Endothelial cell of umbilical vein (primary cell): ENCODE results near the gene OPRD1. TPM values are rescaled to one million over a fixed set of nuclear protein-coding genes. Genes with fewer than 3 reads are reported as not detected.

ENCODE experiments used
- BruUV-seq: library from RNA; stranded (reverse); fragments of 400-500 nt; replicated peaks from 2 replicates; lab custom pipeline; 2021; lab: Mats Ljungman, UMichigan
- CTCF ChIA-PET: fragments of 300-600, 350-600 bp; sonication (Branson Sonifier 250); formaldehyde crosslinking; loops from one replicate; lab custom pipeline; 2021; ENCODE audit warnings: antibody characterized with exemption, inconsistent platforms; lab: Charles Lee
- POLR2A ChIA-PET: fragments of 300-600, 350-600 bp; sonication (Branson Sonifier 250); formaldehyde crosslinking; loops from one replicate; lab custom pipeline; 2021; ENCODE audit warnings: antibody characterized with exemption, inconsistent platforms; lab: Charles Lee
- DNase-seq: peaks from one replicate; pipeline ENCODE4 v3.0.0-alpha.2; 2011; ENCODE audit warnings: low read depth, low spot score
- FAIRE-seq: peaks from 2 replicates; lab custom pipeline; 2011; peaks lifted over from hg19 to GRCh38; lab: Jason Lieb, UNC
- H2AFZ ChIP-seq: 2 replicates; pipeline ENCODE4 v1.6.0; 2012; ENCODE audit warnings: low read depth, low read length, control low read depth, inconsistent platforms
- H3K27ac ChIP-seq: 2 replicates; pipeline ENCODE4 v1.5.1; 2011; ENCODE audit warnings: low read depth, mild to moderate bottlenecking, control low read depth, low read length, moderate library complexity; ENCODE audit not compliant: insufficient read depth
- H3K27me3 ChIP-seq, 2 experiments: 2 replicates each; pipeline versions ENCODE4 v1.6.0 to v1.6.1; 2011; ENCODE audit warnings: low read length in 2 of 2, mixed read lengths in 1 of 2; ENCODE audit not compliant: control insufficient read depth in 2 of 2, insufficient read depth in 2 of 2
- H3K36me3 ChIP-seq, 2 experiments: 2 replicates in 1 of 2; 3 replicates in 1 of 2; pipeline ENCODE4 v1.5.1; 2011; ENCODE audit warnings: low read length in 2 of 2, mild to moderate bottlenecking in 1 of 2, moderate library complexity in 1 of 2; ENCODE audit not compliant: control insufficient read depth in 2 of 2, insufficient read depth in 2 of 2; ENCODE audit errors: extremely low read depth in 1 of 2
- H3K4me1 ChIP-seq: 3 replicates; pipeline ENCODE4 v1.5.1; 2011; ENCODE audit warnings: mild to moderate bottlenecking, low read length; ENCODE audit not compliant: control insufficient read depth, insufficient read depth; ENCODE audit errors: extremely low read depth
- H3K4me2 ChIP-seq: 2 replicates; pipeline ENCODE4 v1.6.1; 2011; ENCODE audit warnings: low read length, control low read depth, mixed read lengths; ENCODE audit not compliant: insufficient read depth
- H3K4me3 ChIP-seq, 3 experiments: fragments of 200-600 bp in 1 of 3; sonication (generic), shearing (Covaris generic) in 1 of 3; replicated peaks in 1 of 3; 2 replicates each; pipeline ENCODE4 v1.5.1; 2011 to 2016; ENCODE audit warnings: control low read depth in 3 of 3, low read length in 3 of 3, mild to moderate bottlenecking in 2 of 3, inconsistent platforms in 1 of 3, low read depth in 1 of 3, moderate library complexity in 1 of 3; ENCODE audit not compliant: insufficient read depth in 1 of 3
- H3K79me2 ChIP-seq: 2 replicates; pipeline ENCODE4 v1.6.0; 2012; ENCODE audit warnings: low read length, inconsistent platforms; ENCODE audit not compliant: control insufficient read depth, insufficient read depth
- H3K9ac ChIP-seq: replicated peaks from 2 replicates; pipeline ENCODE3; 2011; ENCODE audit warnings: low read length, control low read depth; ENCODE audit not compliant: insufficient read depth; ENCODE audit errors: extremely low read depth
- H3K9me1 ChIP-seq: replicated peaks from 3 replicates; pipeline ENCODE4 v1.6.0; 2011; ENCODE audit warnings: mild to moderate bottlenecking, low read length; ENCODE audit not compliant: control insufficient read depth, insufficient read depth; ENCODE audit errors: extremely low read depth
- H3K9me3 ChIP-seq: replicated peaks from 2 replicates; pipeline ENCODE4 v1.5.1; 2012; ENCODE audit warnings: low read length, inconsistent platforms; ENCODE audit not compliant: control insufficient read depth, insufficient read depth
- H4K20me1 ChIP-seq: replicated peaks from 2 replicates; pipeline ENCODE3; 2011; ENCODE audit warnings: mild to moderate bottlenecking, low read length; ENCODE audit not compliant: control insufficient read depth, insufficient read depth; ENCODE audit errors: extremely low read depth
- CTCF ChIP-seq, 2 donors: IDR thresholded peaks; 1 replicate in 1 of 2; 2 replicates in 1 of 2; pipeline ENCODE4 v1.5.1; 2011; ENCODE audit warnings: low read length in 2 of 2, mild to moderate bottlenecking in 2 of 2, moderate library complexity in 2 of 2, control low read depth in 1 of 2, inconsistent platforms in 1 of 2, low read depth in 1 of 2; ENCODE audit not compliant: insufficient read depth in 1 of 2; ENCODE audit errors: extremely low read depth in 1 of 2
- EZH2 ChIP-seq: IDR thresholded peaks from 2 replicates; pipeline ENCODE4 v1.6.1; 2012; ENCODE audit warnings: borderline replicate concordance, low read depth, mild to moderate bottlenecking, moderate library complexity, low read length, inconsistent platforms; ENCODE audit not compliant: severe bottlenecking
- FOS ChIP-seq: IDR thresholded peaks from 2 replicates; pipeline ENCODE4 v1.6.1; 2011; ENCODE audit warnings: mild to moderate bottlenecking, low read length, moderate library complexity, borderline replicate concordance; ENCODE audit not compliant: insufficient read depth
- GATA2 ChIP-seq: IDR thresholded peaks from 2 replicates; pipeline ENCODE4 v1.7.0; 2011; ENCODE audit warnings: low read depth, mild to moderate bottlenecking, moderate library complexity, mixed read lengths, low read length; ENCODE audit not compliant: insufficient read length, insufficient read depth
- JUN ChIP-seq: IDR thresholded peaks from 2 replicates; pipeline ENCODE4 v1.6.1; 2011; ENCODE audit warnings: borderline replicate concordance, low read depth; ENCODE audit not compliant: insufficient read length, insufficient read depth
- MAX ChIP-seq: IDR thresholded peaks from 2 replicates; pipeline ENCODE4 v1.6.1; 2011; ENCODE audit not compliant: insufficient read depth, insufficient read length
- MYC ChIP-seq: IDR thresholded peaks from one replicate; pipeline ENCODE4 v1.6.1; 2011; ENCODE audit warnings: mild to moderate bottlenecking, low read depth, low read length
- POLR2A ChIP-seq: IDR thresholded peaks from 2 replicates; pipeline ENCODE4 v1.6.1; 2012; ENCODE audit warnings: low read depth, mild to moderate bottlenecking, control low read depth, low read length
- POLR2AphosphoS5 ChIP-seq: IDR thresholded peaks from 2 replicates; pipeline ENCODE4 v1.6.1; 2012; ENCODE audit warnings: low read depth, mild to moderate bottlenecking, control low read depth, low read length, moderate library complexity; ENCODE audit not compliant: insufficient read depth
- dilution Hi-C: fragments of 300-500 bp; cut with MboI; formaldehyde crosslinking; loops from one replicate; pipeline ENCODE4 v1.15.0; 2019; ENCODE audit warnings: low sequenced_read_pairs; ENCODE audit not compliant: extremely low pct_ligation_motif_present
- intact Hi-C: fragments of 100-400 bp; cut with micrococcal nuclease; formaldehyde crosslinking; loops from one replicate; pipeline ENCODE4 v1.10.0; 2022
- polyA plus RNA-seq, 4 experiments: library from polyadenylated mRNA; depleted of rRNA in 3 of 4; stranded (reverse) in 3 of 4; unstranded in 1 of 4; fragments of >200 nt; gene quantifications; 2 replicates each; pipeline versions ENCODE4 v1.2.1 to v1.2.3, GENCODE V29; 2011 to 2012; ENCODE audit warnings: missing spikeins in 1 of 4
- total RNA-seq: library from RNA; stranded (reverse); gene quantifications from 2 replicates; pipeline ENCODE4 v1.2.3, GENCODE V29; 2021

OPRD1 gene
- total and polyA plus RNA-seq, 2 donors (not counting 3 experiments of a cell fraction or from before 2014, with no cell fraction given), result not detected

- no TSS peak for BruUV-seq
- intact Hi-C loops, result no loop called here
- H3K9me3 ChIP-seq, result no peaks in the 10 kb centered on the region
Observed at GRCh38 chr1:28878796-28879195, 66.8 kb downstream of the OPRD1 start.

More at GRCh38 chr1:28878796-28879195, 66.8 kb downstream of the OPRD1 start:
- Histone ChIP-seq H3K27me3 (no peaks in the 10 kb centered on the region), H3K4me2 (no peak overlapping the region), H4K20me1 (no peaks in the 10 kb centered on the region), H2AFZ (no peak overlapping the region), H3K9ac (no peak overlapping the region), H3K4me3 (no peak overlapping the region), H3K27ac (no peak overlapping the region), H3K36me3 (no peaks in the 10 kb centered on the region), H3K9me1 (no peaks in the 10 kb centered on the region), H3K79me2 (no peaks in the 10 kb centered on the region), H3K4me1 (peaks cover 7% of the 10 kb centered on the region)
- FAIRE-seq (no peak), DNase-seq (no peak)
- no peak for TF ChIP-seq POLR2A
- no peak for TF ChIP-seq CTCF (IDR thresholded peaks at IDR 0.05; ENCODE audit: extremely low read depth in 1 of 2, insufficient read depth in 1 of 2, low read depth in 1 of 2, low read length in 2 of 2)
- no peak for TF ChIP-seq GATA2
- TF ChIP-seq MYC, result no peak
- no peak for TF ChIP-seq JUN
- TF ChIP-seq POLR2AphosphoS5, result no peak
- TF ChIP-seq MAX, result no peak
- no peak for TF ChIP-seq FOS
- TF ChIP-seq EZH2, result no peak
- dilution Hi-C loops, result no loop called here
- POLR2A ChIA-PET, result interaction anchor here (1.6 kb wide), 1 partner anchor 236 kb away, joined by 3 read pairs; the partner anchor contains the start of gene TAF12
- CTCF ChIA-PET, result interaction anchor here (2.4 to 7.8 kb wide), 5 partner anchors 11 to 1829 kb away, joined by 8 to 389 read pairs (median 47); no protein-coding TSS in a partner anchor
